HG02884 (cell line): Measurements from ENCODE around the gene UROC1.

ENCODE experiments used
- ATAC-seq: cut with Tn5 transposase; IDR thresholded peaks from one replicate; pipeline ENCODE4 v1.9.1; 2021; ENCODE audit warnings: mild to moderate bottlenecking, moderate library complexity; ENCODE audit not compliant: unreplicated experiment

UROC1 gene

DNA sequence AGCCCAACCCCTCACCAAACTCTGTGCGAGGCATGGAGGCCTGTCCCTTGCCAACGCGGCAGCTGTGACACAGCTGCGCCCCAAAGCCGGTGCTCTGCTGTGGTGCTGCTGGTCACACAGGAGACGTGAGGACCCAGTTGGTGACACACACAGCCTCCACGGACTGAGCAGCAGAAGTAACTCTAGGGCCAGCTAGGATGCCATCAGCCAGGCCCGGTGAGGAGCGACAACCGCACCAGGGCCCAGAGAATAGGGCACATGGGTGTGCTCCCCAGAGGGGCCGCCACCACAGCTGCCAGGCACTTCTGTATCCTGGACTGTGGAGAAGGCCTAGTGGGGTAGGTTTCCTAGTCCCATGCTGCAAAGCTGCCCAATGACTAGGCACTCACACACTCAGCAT, 52.6 kb downstream of the UROC1 start:
- no peak for ATAC-seq

DNA sequence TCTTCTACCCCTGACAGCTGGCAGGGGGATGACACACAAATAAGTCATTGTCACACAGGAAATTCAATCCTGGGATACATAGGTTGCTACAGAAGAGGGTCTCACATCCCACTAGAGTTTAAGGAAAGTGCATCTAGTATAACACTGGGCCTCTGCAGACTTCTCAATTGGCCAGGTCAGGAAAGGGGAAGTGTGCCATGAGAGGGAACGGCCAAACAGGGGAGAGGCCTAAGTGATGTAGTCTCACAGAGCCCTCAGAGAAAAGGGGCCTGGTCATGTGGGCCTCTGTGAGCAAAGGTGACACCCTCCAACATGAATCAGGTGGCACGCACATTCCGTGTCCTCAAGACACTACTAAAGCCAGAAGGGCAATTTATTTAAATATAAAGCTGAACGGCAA, 53.1 kb downstream of the UROC1 start:
- ATAC-seq, result no peak

DNA sequence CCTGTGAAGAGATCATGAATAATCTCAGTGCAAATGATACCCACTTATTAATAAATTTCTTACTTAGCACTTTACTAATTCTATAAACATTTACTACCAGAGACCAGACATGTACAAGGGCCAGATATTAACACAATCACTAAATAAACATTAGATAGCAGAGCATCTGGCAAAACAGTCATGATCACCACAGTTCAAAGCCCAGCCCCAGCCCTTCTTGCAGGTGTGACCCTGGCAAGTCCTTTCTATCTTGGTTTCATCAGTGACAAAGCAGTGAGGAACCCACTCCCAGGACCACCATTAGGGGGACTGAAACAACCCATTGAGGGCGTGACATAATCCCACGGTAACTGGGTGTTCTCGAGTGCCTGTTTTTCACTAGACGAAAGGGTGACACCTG, 53.5 kb downstream of the UROC1 start:
- ATAC-seq, result no peak

DNA sequence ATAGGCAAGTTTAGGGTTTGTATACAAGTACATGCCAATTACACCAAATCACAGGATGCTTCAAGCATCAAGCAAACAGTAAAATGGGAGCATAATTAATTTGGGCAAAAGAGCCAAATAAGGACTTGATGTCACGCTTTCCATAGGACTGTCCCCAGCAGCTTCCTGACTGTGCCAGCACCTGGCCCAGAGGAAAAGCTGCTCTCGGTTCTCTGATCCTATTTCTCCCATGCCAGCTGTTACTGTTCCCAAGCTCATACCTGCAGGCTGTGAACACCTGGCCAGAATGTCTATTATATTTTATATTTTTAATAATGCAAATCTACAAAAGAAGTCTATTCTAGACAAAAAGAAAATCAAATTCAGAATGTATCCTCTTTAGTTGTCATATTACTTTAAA, 54.1 kb downstream of the UROC1 start:
- ATAC-seq, result no peak

DNA sequence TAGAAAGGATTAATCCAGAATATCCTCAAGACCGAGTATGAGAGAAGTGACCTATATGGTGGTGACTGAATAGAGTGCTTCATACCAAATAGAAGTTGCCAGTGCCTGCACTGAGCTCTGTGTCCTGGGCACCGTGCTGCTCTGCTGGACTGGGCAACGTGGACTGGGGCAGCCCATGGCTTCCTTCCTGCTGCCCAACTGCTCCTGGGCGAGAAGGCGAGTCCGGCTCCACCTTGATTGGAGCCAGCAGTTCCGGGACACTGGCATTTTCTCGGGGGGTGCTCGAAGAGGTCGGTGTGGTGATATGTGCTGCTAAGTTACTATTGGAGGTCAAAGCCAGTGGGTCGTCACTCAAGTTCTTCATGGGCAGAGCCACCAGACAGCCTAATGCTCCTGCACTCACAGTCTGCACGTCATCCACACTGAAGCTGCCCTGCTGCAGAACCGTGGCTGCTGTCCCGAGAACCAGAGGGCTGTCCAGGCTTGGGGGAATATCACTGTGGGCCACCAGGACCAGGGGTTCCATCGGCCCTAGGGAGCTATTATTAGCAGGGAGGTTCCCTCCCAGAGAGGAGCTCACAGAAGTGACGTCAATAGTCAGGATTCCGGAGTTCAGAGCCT, 56.0 kb downstream of the UROC1 start:
- no peak for ATAC-seq

DNA sequence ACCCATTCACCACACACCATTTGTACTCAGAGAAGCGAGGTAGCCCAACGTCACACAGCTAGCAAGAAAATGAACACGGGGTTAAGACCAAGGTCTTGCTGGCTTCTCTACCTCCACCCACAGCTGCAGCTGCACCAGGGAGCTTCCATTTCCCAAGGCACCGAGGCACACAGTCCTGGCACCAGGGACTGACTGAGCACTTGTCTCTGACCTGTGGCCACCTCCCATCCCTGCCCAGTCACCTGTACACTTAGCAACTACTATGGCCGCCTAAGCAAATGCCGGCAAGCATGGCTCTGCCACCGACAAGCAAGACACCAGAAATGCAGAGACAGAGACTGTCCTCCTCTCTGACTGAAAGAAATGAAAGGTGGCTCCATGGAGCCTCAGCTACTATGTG, 57.2 kb downstream of the UROC1 start:
- ATAC-seq, result no peak

DNA sequence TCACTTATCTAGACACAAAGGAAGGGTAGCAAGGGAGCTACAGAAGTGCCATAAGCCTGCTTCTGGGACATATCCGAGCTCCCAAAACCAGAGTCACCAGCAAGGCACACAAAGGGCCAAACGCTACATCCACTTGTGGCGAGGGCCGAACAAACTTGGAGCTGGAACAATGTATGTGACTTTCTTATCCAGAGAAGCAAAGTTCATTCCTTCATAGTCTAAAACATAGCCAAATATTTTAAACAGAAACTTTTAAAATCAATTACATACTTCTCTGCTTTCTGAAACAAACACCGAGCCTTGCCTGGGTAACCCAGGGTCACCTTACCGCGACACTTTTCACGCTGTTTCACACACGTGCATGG, 57.8 kb downstream of the UROC1 start:
- ATAC-seq, result no peak

DNA sequence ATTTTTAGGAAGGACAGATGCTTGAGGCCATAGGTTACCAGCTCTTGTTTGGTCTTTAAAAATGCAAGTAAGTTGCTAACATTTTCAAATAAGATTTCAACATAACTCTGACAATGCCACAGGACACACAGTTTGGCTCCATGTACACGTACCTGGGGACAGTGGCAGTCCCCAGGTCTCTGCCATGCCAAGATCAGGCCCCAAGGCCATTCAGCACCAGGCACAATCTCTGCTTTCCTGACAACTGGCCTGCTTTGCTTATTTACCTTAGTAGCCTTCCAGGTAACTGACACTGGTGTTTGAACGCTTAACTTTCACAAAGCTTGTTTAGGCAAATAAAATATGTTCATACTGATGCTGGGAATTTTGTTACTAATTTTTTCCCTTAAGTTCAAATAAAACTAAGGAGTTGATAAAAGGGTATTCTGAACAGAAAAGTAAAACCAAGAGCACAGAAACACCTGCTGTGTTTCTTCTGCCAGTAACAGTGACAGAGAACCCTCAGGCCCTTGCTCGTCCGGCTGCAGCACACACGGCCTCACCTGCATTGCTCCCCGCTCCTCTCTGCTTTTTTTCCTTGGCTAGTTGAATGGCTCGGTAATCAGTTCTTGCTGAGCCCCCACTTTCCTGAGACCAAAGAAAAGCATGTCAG, 58.3 kb downstream of the UROC1 start:
- no peak for ATAC-seq

DNA sequence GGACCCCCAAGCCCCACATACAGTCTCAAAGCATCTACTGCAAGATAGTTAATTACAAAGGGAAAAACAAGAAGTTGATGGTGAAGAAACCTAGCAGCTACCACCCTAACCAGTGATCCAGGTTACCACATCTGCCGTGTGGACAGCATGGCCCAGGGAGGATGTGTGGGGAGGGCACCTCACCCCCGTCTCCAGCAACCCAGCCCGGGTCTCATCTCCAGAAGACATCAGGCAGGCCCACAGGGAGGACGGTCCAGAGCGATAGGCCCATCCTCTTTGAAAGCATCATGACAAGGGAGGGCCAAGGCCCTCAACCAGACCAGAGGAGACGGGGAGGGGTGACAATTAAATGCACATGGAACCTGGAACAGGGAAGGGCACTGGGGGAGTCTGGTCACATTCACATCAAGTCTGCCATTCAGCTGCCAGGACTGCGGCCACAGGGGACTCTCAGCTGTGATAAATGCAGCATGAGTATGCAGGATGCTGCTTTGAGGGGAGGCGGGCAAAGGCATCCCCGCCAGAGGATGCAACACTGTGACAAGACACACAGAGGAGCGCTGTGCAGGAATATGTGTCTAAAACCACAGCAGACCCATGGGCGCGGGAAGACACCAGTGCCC, 60.7 kb downstream of the UROC1 start:
- ATAC-seq, result no peak

DNA sequence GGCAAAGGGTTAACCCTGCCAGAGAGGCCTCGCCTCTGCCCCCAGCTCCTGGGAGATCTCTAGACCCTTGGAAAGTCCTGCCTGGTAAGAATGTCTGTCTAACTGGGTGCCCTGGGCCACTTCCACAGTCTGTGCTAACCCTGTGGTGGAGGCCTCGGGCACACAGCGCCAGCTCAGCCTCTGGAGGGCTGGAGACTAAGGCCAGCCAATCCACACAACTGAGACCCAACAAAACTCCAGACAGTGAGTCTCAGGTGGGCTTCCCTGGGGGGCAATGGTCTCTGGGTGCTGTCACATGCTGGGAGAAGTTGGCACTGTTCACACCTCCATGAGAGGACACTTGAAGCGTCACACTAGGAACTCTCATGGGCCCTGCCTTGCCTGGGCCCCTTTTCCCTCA, 61.4 kb downstream of the UROC1 start:
- ATAC-seq, result no peak

DNA sequence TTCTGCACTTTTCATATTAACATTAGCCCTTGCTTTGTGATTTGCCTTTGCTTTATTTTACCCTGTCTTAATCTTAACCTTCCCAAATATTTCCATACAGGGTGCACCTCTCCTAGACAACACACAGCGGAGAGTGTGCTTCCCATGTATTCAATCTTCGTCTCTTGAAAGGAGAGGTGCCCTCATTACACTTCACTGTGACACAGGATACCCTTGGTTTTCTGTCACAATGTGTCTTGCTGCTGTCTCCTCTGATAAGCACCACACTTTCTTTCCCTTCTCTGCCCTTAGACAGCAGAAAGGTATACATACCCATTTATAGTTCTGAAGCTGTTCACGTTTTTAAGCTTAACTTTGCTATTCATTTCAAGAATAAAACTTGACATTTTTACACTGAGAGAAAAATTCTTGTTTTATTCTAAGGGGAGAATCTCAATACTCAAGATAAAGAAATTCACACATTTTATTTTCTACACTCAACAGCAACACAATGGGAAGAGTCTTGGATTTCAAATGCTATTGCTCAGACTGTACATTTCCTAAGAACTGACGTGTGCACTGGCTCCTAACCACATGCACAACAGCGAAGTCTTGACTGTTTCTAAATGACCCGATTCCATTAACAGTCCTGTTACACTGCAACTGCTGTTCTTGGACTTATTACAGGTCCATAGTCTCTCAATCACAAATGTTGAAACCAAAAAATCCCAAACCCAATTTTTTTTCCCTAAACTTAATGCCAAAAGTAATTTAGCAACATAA, 63.0 kb downstream of the UROC1 start:
- ATAC-seq, result no peak

DNA sequence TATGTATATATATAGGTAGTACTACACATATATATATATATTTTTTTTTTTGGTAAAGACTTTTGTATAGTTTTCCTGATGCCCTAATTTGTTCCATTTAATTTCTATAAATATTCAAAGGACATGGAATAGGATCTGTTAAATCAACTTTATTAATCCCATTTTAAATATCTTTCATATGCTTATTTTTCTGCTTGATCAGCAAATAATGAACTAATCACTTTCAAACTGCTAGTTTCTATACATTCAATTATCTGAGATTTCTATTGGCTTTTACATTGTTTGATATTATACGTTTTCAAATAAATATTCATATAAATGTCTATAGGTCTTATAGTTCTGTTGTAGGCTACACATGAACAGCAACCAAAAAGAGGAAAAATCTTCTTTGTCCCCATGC, 63.5 kb downstream of the UROC1 start:
- ATAC-seq, result no peak

DNA sequence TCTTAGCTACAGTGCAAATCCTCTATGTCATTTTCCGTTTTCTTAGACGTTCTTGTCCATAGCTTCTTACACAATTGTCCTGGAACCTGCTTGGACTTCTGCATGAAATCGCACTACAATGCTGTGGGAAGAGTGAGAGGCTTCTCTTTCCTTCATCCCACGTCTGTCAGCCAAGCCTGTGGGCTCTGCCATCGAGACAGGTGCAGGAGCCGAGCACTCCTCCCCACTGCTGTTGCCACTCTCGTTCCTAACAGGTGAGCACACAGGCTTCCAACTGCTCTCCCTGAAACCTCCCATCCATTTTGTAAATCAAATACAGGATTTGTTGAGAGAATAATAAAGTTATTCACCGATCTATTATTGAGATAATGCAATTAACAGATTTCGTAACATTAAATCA, 65.4 kb downstream of the UROC1 start:
- no peak for ATAC-seq

DNA sequence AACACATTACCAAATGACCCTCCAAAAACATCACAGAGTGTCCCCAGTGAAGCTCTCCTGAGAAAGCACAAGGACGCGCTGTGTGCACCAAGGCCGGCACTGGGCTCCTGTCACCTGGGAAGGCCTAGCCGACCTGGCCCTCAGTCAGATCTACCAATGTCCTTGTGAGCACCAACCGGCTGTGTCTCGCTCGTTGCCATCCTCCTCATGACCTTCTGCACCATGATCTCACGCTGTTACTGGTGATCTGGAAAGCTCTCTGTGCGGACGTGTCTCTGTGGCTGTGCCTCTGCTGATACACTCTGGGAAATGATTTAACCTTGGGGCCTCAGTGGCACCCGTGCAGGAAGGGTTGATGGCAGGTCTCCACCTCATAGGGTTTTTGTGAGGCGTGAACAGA, 66.1 kb downstream of the UROC1 start:
- no peak for ATAC-seq

DNA sequence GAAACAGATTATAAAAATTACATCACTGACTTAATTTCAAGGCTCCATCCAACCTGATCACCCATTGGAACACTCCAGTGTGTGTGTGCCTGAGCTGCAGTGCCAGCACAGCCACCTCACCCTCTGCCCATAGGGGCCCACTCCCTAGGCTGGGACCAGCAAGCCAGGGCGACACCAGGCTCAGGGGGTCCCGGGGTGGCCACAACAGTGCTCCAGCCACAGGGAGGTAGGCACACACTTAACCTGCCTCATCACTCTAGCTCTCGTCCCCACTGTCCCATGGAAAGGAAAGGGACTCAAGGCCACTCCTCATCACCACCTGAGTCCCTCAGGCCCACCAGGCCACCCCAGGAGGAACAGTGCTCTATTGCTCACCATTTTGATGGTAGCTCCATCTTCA, 66.8 kb downstream of the UROC1 start:
- ATAC-seq, result no peak

DNA sequence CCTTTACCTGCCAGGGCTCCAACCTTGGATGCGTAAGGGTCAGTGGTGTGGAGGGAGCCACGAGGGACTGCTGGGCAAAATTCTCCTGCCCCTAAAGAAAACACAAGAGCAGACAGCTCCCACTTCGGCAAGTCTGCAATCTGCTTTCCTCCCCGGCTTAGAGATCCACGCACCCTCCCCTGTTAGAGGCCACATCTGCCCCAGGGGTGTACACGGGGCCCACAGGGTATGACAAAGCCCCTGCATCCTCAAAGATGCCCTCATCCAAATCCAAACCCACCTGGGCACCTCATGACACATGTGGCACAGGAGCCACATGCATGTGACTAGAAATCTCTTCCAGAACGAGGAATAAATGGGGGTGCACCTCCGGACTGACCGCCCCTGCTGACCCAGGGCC, 67.4 kb downstream of the UROC1 start:
- no peak for ATAC-seq

DNA sequence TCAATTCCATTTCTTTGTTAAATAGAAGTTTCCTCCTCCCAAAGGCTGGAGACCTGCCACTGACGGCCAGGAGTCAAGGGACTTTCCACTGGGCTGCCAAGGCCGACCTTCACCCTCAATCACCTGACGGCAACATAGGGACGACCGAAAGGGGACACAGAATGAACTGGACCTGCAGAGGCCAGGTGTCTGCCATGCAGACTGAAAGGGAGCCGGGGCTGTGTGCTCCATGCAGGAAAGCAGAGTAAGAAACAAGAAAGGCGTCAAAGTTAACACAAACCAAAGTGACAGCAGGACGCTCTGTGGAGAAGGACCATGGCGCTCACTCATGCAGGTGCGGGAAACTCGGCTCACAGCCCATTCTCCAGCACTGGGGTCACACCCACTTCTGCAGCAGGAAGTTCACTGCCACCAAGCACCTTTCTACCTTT, 67.9 kb downstream of the UROC1 start:
- no peak for ATAC-seq

DNA sequence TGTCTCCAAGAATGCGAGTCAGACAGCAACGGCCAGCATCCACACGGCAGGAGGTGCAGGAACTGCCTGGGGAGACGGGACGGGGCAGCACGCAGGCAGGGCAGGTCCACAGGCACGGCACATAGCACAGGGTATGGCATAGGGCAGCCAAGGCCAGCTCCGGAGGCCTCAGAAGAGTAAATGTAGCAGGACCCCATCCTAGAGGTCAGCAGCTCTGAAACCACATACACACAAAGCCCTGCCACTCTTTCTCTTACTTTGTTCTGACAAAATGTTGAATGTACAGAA, 68.7 kb downstream of the UROC1 start:
- ATAC-seq, result no peak

DNA sequence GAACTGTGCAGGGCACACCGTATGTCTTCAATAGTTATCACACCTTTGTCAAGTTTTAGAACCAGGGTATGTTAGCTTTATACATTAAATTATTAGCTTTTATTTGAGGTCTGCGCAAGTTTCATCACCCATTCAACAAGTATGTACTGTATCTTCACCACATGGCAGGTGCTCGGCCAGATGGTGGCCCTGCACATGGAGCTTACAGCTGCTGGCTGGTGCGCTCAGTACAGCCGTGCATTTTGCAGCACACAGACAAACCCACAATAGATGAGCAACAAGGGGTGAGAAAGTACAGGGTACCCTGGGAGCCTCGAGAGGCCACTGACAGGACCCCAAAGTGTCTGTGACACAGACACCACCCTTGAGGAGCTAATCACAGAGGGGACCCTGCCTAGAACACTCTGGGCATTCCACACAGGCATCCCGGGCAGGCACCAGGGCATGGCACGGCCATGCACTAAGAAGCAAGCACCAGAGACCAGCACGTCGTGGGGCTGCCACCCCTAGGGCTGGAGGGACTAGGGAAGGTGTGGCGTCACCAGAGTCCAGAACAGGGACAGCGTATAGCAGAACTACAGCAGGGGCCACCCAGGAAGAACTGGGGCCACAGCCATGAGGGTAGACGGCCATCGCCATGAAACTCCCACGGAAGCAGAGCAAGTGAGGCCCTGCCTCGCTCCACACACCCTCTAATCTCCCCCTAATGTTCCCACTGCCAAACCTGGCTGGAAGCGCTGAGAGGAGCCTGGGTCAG, 69.3 kb downstream of the UROC1 start:
- ATAC-seq, result no peak

DNA sequence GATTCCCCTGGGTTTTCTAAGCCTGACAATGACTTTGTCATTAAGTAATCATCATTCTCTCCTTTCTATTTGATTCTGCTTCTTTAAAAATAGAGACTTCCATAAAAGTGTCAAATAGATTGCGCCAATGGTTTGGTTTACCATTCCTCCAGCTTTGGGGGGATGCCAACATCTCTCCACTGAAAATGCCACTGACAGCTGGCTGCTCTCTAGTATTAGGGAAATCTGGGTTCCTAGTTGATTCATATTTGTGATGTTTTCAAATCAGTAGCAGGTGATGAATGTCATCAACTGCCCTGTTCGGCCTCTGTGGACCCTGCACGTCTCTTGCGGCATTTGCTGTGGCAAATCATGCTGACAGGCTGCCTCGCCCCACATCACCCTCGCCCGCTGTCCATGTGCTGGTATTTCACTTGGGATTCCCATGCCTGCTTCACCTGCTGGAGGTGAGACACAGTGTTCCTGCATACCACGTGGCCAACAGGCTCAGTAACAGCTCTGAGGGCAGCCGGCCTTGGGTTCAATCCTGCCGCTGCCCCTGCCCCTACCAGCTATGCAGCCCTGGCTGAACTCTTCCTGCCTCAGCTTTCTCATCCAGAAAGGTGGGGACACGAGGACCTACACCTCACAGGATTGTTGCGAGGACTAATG, 70.0 kb downstream of the UROC1 start:
- no peak for ATAC-seq

DNA sequence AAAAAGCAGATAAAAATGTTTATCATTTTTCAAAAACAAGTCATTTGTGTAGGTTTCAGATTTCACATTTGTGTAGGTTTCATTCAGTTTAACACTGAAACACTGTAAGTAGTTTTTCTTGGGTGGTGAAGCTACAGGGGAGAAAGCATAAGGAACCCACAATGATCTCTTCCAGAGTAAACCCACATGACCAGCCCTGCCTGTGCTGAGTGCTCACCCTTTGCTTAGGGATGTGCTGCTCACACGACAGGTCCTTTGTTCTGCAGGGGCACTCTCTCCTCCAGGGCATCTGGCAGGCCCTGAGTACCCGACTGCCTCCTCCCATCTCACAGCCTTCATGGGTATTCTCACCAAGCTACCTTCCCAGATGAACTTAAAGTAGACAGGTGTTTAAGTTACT, 70.8 kb downstream of the UROC1 start:
- no peak for ATAC-seq
